ENCODE results near the gene TMEM87B. TPM values are rescaled to one million over a fixed set of nuclear protein-coding genes. Genes with fewer than 3 reads are reported as not detected.
A peak's percentile ranks its signal among the peaks of the same experiment; 100 is the strongest.
"Not testable (repeated sequence)": the region's sequence is repeated elsewhere in the genome, so short reads cannot be mapped to it uniquely, and the experiment has no call there.

Gene TMEM87B
- total RNA-seq, 2 donors from 2014 or later, result 28.3 to 42.7 TPM

GRCh38 chr2:112031473-112032223 lies 23.4 kb upstream of the TMEM87B start:
- intact Hi-C loops (cut with DNase I), result no loop called here
- DNase-seq (ENCODE audit: low spot score), result no peak

- no peak for DNase-seq (ENCODE audit: low spot score)
- intact Hi-C loops (cut with DNase I), result no loop called here
Measured at GRCh38 chr2:112032224-112032586, 22.9 kb upstream of the TMEM87B start.

GRCh38 chr2:112032689-112033465 lies 22.2 kb upstream of the TMEM87B start:
- intact Hi-C loops (cut with DNase I), result no loop called here
- no peak for DNase-seq (ENCODE audit: low spot score)

GRCh38 chr2:112033600-112033999 lies 21.5 kb upstream of the TMEM87B start:
- DNase-seq (ENCODE audit: low spot score), result no peak
- intact Hi-C loops (cut with DNase I), result no loop called here

- no peak for DNase-seq (ENCODE audit: low spot score)
- intact Hi-C loops (cut with DNase I), result no loop called here
Measured at GRCh38 chr2:112034924-112035323, 20.1 kb upstream of the TMEM87B start.

GRCh38 chr2:112035786-112036185 lies 19.3 kb upstream of the TMEM87B start:
- DNase-seq (ENCODE audit: low spot score), result no peak
- intact Hi-C loops (cut with DNase I), result no loop called here

- intact Hi-C loops (cut with DNase I); DNase-seq (ENCODE audit: low spot score): not testable (repeated sequence)
Measured at GRCh38 chr2:112039556-112039955, 15.5 kb upstream of the TMEM87B start.

- DNase-seq (ENCODE audit: low spot score); intact Hi-C loops (cut with DNase I): not testable (repeated sequence)
Measured at GRCh38 chr2:112040066-112040465, 15.0 kb upstream of the TMEM87B start.

- DNase-seq (ENCODE audit: low spot score); intact Hi-C loops (cut with DNase I): not testable (repeated sequence)
Measured at GRCh38 chr2:112041460-112041859, 13.6 kb upstream of the TMEM87B start.

- no peak for DNase-seq (ENCODE audit: low spot score)
- intact Hi-C loops (cut with DNase I), result loop anchor here (5.0 kb wide), 2 partner anchors 148 to 153 kb away; partner anchors contain the start of gene MERTK (in 1 of the 2)
Measured at GRCh38 chr2:112045446-112046014, 9.5 kb upstream of the TMEM87B start.

GRCh38 chr2:112046231-112046630 lies 8.8 kb upstream of the TMEM87B start:
- no peak for DNase-seq (ENCODE audit: low spot score)
- intact Hi-C loops (cut with DNase I), result loop anchor here (5.0 kb wide), 2 partner anchors 149 to 154 kb away; partner anchors contain the start of gene MERTK (in 1 of the 2)

- DNase-seq (ENCODE audit: low spot score), result no peak
- intact Hi-C loops (cut with DNase I), result loop anchor here (5.0 kb wide), 2 partner anchors 150 to 155 kb away; partner anchors contain the start of gene MERTK (in 1 of the 2)
Measured at GRCh38 chr2:112047537-112048235, 7.4 kb upstream of the TMEM87B start.

- DNase-seq (ENCODE audit: low spot score), result no peak
- intact Hi-C loops (cut with DNase I), result loop anchor here (5.0 kb wide), 2 partner anchors 151 to 156 kb away; partner anchors contain the start of gene MERTK (in 1 of the 2)
Measured at GRCh38 chr2:112048236-112048592, 6.9 kb upstream of the TMEM87B start.

- intact Hi-C loops (cut with DNase I), result loop anchor here (5.0 kb wide), 2 partner anchors 152 to 157 kb away; partner anchors contain the start of gene MERTK (in 1 of the 2)
- DNase-seq (ENCODE audit: low spot score), result no peak
Measured at GRCh38 chr2:112048887-112049286, 6.2 kb upstream of the TMEM87B start.

GRCh38 chr2:112050316-112050715 lies 4.8 kb upstream of the TMEM87B start:
- no peak for DNase-seq (ENCODE audit: low spot score)
- intact Hi-C loops (cut with DNase I), result no loop called here

- DNase-seq (ENCODE audit: low spot score), result peak; percentile 99
- intact Hi-C loops (cut with DNase I), result no loop called here
Measured at GRCh38 chr2:112053917-112054846, 887 bp upstream of the TMEM87B start.

GRCh38 chr2:112055730-112056625 lies 909 bp downstream of the TMEM87B start:
- intact Hi-C loops (cut with DNase I), result no loop called here
- peak; percentile 90 for DNase-seq (ENCODE audit: low spot score)
